ENCODE measurements around the gene MET. TPM values are rescaled to one million over a fixed set of nuclear protein-coding genes. Genes with fewer than 3 reads are reported as not detected.

The MET gene
- total and polyA plus RNA-seq, 2 of the 13 experiments (the other 11 are each of a cell fraction or from before 2014, with no cell fraction given) = 21.8 to 31.5 TPM

DNA sequence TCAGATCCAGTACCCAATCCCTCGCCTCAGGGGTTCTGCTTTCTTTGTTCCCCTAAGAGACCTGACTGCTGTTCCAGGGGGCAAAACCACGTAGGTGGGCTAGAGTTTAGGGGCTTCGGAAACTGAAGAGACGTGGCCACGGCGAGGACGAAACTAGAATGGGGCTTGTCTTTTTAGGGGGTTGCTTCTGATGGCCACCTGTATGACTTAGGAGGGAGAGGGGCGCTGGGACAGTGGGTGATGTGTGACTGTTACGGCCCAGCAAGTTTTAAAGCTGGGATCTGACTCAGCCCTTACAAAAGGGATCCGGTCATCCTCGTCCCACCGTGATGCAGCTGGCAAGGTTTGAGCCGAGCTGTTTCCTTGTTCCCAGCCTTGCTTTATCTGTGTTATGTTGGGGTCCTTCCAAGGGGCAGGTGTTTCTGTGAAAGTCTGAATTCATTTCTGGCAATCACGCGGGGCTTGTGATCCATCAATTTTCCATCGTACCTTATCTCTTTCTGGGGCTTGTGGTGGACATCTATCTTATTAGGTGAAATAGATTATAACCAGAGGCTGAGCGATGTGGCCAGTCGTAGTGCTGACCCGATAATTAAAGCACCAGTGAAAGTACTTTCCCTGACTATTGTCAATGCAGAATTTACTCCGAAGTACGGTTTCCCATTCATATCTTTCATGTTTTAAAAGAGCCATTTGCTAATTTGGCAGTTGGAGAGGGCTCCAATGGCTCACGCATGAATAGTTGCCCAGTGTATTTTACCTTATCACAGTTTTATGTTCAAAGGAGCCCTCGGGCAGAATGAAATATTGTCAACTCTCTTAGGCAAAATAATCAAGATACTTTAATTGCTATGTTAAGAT is 830 bp downstream of the MET start:
- ATAC-seq (peak; percentile 18), DNase-seq (ENCODE audit: low spot score) (peak; percentile 9), FAIRE-seq (no peak)
- Histone ChIP-seq H3K79me2 (ENCODE audit: insufficient read depth, low read length) (peaks cover 51% of the 10 kb centered on the region), H4K20me1 (ENCODE audit: insufficient read depth, low read length) (no peaks in the 10 kb centered on the region; the same call in 1 of the 2 replicates), H2AFZ (ENCODE audit: low read length) (peak overlapping the region; percentile 66), H3K4me1 (ENCODE audit: insufficient read depth, low read length) (peaks cover 37% of the 10 kb centered on the region), H3K4me3 (replicated peaks in 1 of 3; ENCODE audit: insufficient read depth in 1 of 3, low read depth in 2 of 3, low read length in 3 of 3) (peak overlapping the region; percentile 74 to 97 (median 77)), H3K27me3 (ENCODE audit: control insufficient read depth in 1 of 2, insufficient read depth in 2 of 2, low read length in 2 of 2) (no peaks in the 10 kb centered on the region; a peak in 1 of 5 replicates), H3K27ac (ENCODE audit: extremely low read length, insufficient read depth, low read length) (peak overlapping the region; percentile 70), H3K9ac (ENCODE audit: insufficient read depth, low read depth, low read length) (peak overlapping the region; percentile 87), H3K4me2 (ENCODE audit: low read depth, low read length) (peak overlapping the region; percentile 92), H3K36me3 (replicated peaks in 1 of 2; ENCODE audit: control insufficient read depth in 1 of 2, insufficient read depth in 2 of 2, low read length in 2 of 2) (no peaks in the 10 kb centered on the region), H3K9me3 (ENCODE audit: low read length) (no peaks in the 10 kb centered on the region)
- TSS peak; percentile 41 for BruUV-seq (replicated peaks)
- ChIA-PET POLR2A (interaction anchor here (1.5 to 2.1 kb wide), 4 partner anchors 59 to 133 kb away, joined by 3 to 21 read pairs (median 6); no protein-coding TSS in a partner anchor), CTCF (ENCODE audit: low intra/inter-chr PET ratio, low total read pairs) (interaction anchor here (1.5 to 2.2 kb wide), 2 partner anchors 114 to 137 kb away, joined by 9 to 25 read pairs; no protein-coding TSS in a partner anchor)
- intact Hi-C loops (cut with micrococcal nuclease; ENCODE audit: unreplicated experiment) = loop anchor here (1.0 to 5.0 kb wide), 4 partner anchors 113 to 416 kb away; no protein-coding TSS in a partner anchor
- 3% methylated on average over 22 of the region's 23 CpGs for WGBS (ENCODE audit: low lambda C conversion rate)
- in situ Hi-C loops (cut with HindIII; ENCODE audit: extremely low pct_ligation_motif_present, low pct_unique_long_range_greater_than_20kb) = loop anchor here (5.0 kb wide), 2 partner anchors 81 to 134 kb away; no protein-coding TSS in a partner anchor
- TF ChIP-seq LCORL (IDR thresholded peaks at IDR 0.05) (no peak), LCORL (CRISPR knock-in tag; IDR thresholded peaks at IDR 0.05) (0 out of 2 replicates have a peak, but pooled peaks have one; percentile 30), ZBTB42 (CRISPR knock-in tag; IDR thresholded peaks at IDR 0.05) (no peak), KDM2A (CRISPR knock-in tag; IDR thresholded peaks at IDR 0.05; ENCODE audit: borderline replicate concordance, low read depth) (0 out of 2 replicates have a peak, but pooled peaks have one; percentile 41), SMAD3 (CRISPR knock-in tag; IDR thresholded peaks at IDR 0.05) (0 out of 2 replicates have a peak, but pooled peaks have one; percentile 11), KAT7 (CRISPR knock-in tag; IDR thresholded peaks at IDR 0.05; ENCODE audit: borderline replicate concordance) (0 out of 2 replicates have a peak, but pooled peaks have one; percentile 2), NAIF1 (CRISPR knock-in tag; IDR thresholded peaks at IDR 0.05; ENCODE audit: borderline replicate concordance) (0 out of 2 replicates have a peak, but pooled peaks have one; percentile 36), FOSL2 (CRISPR knock-in tag; IDR thresholded peaks at IDR 0.05) (no peak), CHD4 (IDR thresholded peaks at IDR 0.05; ENCODE audit: borderline replicate concordance, low read length) (0 out of 2 replicates have a peak, but pooled peaks have one; percentile 25), MTF2 (CRISPR knock-in tag; IDR thresholded peaks at IDR 0.05; ENCODE audit: borderline replicate concordance) (no peak)
- TF ChIP-seq, protein P1, sequence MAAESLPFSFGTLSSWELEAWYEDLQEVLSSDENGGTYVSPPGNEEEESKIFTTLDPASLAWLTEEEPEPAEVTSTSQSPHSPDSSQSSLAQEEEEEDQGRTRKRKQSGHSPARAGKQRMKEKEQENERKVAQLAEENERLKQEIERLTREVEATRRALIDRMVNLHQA (CRISPR knock-in tag; IDR thresholded peaks at IDR 0.05) = no peak
- TF ChIP-seq, protein P2, sequence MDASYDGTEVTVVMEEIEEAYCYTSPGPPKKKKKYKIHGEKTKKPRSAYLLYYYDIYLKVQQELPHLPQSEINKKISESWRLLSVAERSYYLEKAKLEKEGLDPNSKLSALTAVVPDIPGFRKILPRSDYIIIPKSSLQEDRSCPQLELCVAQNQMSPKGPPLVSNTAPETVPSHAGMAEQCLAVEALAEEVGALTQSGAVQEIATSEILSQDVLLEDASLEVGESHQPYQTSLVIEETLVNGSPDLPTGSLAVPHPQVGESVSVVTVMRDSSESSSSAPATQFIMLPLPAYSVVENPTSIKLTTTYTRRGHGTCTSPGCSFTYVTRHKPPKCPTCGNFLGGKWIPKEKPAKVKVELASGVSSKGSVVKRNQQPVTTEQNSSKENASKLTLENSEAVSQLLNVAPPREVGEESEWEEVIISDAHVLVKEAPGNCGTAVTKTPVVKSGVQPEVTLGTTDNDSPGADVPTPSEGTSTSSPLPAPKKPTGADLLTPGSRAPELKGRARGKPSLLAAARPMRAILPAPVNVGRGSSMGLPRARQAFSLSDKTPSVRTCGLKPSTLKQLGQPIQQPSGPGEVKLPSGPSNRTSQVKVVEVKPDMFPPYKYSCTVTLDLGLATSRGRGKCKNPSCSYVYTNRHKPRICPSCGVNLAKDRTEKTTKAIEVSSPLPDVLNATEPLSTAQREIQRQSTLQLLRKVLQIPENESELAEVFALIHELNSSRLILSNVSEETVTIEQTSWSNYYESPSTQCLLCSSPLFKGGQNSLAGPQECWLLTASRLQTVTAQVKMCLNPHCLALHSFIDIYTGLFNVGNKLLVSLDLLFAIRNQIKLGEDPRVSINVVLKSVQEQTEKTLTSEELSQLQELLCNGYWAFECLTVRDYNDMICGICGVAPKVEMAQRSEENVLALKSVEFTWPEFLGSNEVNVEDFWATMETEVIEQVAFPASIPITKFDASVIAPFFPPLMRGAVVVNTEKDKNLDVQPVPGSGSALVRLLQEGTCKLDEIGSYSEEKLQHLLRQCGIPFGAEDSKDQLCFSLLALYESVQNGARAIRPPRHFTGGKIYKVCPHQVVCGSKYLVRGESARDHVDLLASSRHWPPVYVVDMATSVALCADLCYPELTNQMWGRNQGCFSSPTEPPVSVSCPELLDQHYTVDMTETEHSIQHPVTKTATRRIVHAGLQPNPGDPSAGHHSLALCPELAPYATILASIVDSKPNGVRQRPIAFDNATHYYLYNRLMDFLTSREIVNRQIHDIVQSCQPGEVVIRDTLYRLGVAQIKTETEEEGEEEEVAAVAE (CRISPR knock-in tag; IDR thresholded peaks at IDR 0.05; ENCODE audit: borderline replicate concordance) = peak; percentile 33; the same call in 1 of the 2 replicates
- TF ChIP-seq, protein P3, sequence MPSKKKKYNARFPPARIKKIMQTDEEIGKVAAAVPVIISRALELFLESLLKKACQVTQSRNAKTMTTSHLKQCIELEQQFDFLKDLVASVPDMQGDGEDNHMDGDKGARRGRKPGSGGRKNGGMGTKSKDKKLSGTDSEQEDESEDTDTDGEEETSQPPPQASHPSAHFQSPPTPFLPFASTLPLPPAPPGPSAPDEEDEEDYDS (CRISPR knock-in tag; IDR thresholded peaks at IDR 0.05) = peak; percentile 23; the same call in 1 of the 2 replicates
- TF ChIP-seq, protein P4, sequence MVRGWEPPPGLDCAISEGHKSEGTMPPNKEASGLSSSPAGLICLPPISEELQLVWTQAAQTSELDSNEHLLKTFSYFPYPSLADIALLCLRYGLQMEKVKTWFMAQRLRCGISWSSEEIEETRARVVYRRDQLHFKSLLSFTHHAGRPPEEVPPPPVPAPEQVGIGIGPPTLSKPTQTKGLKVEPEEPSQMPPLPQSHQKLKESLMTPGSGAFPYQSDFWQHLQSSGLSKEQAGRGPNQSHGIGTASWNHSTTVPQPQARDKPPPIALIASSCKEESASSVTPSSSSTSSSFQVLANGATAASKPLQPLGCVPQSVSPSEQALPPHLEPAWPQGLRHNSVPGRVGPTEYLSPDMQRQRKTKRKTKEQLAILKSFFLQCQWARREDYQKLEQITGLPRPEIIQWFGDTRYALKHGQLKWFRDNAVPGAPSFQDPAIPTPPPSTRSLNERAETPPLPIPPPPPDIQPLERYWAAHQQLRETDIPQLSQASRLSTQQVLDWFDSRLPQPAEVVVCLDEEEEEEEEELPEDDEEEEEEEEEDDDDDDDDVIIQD (CRISPR knock-in tag; IDR thresholded peaks at IDR 0.05; ENCODE audit: low read depth) = no peak

All from HepG2 (cell line).